NB4 (cell line): ENCODE data around the gene SH3PXD2B.

ENCODE experiments used
- DNase-seq: peaks from one replicate; pipeline ENCODE4 v3.0.0; 2010; ENCODE audit warnings: low read depth
- H3K4me3 ChIP-seq: one replicate; pipeline ENCODE4 v1.5.1; 2011; ENCODE audit warnings: mild to moderate bottlenecking, low read depth, low read length, moderate library complexity
- MYC ChIP-seq: IDR thresholded peaks from 2 replicates; pipeline ENCODE4 v1.6.1; 2011; ENCODE audit warnings: low read depth, low read length
- POLR2A ChIP-seq: IDR thresholded peaks from 2 replicates; pipeline ENCODE4 v1.6.1; 2011; ENCODE audit warnings: mild to moderate bottlenecking; ENCODE audit not compliant: insufficient read length; ENCODE audit errors: extremely low read depth
- TF ChIP-seq, protein P1 (sequence below): IDR thresholded peaks from 2 replicates; pipeline ENCODE4 v1.6.1; 2011; ENCODE audit warnings: low read depth, low read length
- TF ChIP-seq, protein P2 (sequence below): IDR thresholded peaks from one replicate; pipeline ENCODE4 v1.5.1; 2012; ENCODE audit warnings: low read depth, low read length

Gene SH3PXD2B

DNA sequence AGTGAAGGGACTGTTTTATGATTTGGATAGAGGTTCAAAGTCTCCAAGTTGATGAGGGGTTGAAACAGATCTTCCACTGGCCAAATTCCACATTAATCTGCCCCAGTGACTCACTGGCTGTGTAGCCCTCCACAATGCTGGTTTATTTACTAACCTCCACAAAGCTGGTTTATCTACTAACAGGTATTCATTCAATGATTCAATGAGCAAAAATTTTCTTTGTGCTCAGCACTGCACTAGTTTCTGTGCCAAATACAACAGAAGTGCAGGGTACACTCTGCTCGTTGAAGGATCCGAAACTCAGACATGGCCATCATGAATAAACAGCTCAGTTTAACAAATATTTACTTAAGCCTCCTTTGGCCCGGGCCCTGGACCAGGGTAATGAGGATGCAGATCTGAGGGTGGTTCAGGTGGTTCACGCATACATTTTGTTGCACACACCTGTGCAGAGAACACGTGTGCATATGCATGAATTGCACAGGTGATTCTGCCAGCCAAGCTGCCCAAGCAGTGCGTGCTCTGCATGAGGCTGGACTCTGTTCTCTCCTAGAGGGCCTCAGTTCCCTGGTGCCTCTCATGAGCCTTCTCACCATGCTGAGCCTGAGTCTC lies 71.0 kb downstream of the SH3PXD2B start:
- DNase-seq = no peak
- TF ChIP-seq, protein P1, sequence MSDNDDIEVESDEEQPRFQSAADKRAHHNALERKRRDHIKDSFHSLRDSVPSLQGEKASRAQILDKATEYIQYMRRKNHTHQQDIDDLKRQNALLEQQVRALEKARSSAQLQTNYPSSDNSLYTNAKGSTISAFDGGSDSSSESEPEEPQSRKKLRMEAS = no peak
- TF ChIP-seq MYC = no peak
- H3K4me3 ChIP-seq = no peak overlapping the region

DNA sequence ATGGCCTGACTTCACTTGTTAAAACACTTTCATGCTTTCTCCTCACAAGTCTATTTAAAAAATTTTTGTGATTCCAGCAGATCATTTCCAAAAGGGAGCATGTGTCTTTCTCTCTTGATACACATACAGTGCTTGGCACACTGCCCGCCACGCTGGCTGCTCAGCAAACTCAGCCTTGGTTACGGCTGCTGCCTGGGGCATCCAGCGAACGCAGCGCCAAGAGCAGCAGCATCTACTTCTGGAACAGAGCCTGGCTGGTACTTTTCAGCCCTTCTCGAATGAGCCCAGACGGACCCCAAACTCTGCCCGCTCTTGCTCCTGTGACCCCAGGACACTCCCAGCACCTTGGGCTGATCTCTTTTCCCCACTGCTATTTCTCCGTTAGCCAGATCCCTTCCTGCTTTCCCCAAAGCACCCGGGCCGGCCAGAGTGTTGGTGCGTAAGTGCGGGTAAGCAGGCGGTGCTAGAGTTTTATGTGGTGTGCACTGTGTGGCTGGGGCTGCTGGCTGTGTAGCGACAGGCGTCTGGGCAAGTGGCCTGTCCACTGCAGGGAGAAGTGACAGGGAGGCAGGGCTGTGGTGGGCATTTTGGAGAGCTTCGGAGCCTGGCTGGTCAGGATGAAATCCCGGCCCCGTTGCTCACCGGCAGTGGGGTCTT lies 73.2 kb downstream of the SH3PXD2B start:
- TF ChIP-seq, protein P2, sequence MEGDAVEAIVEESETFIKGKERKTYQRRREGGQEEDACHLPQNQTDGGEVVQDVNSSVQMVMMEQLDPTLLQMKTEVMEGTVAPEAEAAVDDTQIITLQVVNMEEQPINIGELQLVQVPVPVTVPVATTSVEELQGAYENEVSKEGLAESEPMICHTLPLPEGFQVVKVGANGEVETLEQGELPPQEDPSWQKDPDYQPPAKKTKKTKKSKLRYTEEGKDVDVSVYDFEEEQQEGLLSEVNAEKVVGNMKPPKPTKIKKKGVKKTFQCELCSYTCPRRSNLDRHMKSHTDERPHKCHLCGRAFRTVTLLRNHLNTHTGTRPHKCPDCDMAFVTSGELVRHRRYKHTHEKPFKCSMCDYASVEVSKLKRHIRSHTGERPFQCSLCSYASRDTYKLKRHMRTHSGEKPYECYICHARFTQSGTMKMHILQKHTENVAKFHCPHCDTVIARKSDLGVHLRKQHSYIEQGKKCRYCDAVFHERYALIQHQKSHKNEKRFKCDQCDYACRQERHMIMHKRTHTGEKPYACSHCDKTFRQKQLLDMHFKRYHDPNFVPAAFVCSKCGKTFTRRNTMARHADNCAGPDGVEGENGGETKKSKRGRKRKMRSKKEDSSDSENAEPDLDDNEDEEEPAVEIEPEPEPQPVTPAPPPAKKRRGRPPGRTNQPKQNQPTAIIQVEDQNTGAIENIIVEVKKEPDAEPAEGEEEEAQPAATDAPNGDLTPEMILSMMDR = no peak
- TF ChIP-seq POLR2A (no peak), MYC (no peak)
- TF ChIP-seq, protein P1 = no peak
- H3K4me3 ChIP-seq = no peak overlapping the region
- DNase-seq = no peak

DNA sequence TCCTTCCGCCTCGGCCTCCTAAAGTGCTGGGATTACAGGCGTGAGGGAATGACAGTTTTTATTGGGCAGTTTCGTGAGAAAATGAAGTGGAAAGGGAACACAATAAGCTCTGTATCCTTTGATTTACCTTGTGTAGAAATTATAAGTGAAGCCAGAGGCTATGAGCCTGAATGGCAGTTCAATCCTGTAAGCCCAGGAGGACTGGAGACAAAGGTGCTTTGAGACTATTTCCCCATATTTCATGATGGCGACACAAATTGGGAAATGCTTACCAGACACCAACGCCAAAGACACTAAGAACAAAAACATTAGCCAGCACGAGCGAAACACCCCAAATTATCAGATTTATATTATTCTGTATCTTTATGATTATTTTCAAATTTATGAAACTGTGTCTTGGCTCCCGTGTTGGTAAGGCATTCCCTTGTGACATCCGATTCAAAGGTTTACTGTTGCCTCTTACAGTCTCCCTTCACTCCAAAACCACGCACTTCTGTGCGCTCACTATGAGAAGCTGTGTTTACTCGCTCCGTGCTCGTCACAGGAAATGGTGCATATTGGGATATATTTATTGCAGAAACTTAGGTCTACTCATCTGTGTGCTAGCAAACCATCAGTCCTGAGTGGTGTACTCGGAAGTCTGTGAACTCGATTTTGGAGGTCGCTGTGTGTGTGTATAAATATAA lies 73.9 kb downstream of the SH3PXD2B start:
- DNase-seq = peak; percentile 76
- no peak for TF ChIP-seq POLR2A
- TF ChIP-seq, protein P1 = no peak
- no peak for TF ChIP-seq MYC
- TF ChIP-seq, protein P2 = no peak
- H3K4me3 ChIP-seq = no peak overlapping the region

DNA sequence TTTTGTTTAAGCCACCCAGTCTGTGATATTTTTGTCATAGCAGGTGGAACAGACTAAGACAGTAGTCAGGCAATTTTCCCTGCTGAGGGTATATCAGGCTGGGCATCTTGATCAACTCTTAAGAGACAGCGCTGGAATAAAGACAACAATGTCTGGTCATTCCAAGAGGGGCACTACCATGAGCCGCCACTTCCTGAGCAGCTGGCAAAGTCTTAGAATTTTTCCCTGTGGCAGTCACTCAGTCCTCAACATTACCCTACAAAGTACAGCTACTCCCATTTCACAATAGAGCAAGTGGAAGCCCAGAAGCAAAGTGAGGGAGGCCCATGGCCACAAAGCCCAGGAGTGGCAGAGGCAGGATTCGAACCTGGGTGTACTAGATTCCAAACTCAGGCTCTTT lies 74.8 kb downstream of the SH3PXD2B start:
- TF ChIP-seq, protein P2 = no peak
- no peak for TF ChIP-seq POLR2A
- no peak for TF ChIP-seq MYC
- TF ChIP-seq, protein P1 = no peak
- DNase-seq = peak; percentile 23
- H3K4me3 ChIP-seq = no peak overlapping the region

DNA sequence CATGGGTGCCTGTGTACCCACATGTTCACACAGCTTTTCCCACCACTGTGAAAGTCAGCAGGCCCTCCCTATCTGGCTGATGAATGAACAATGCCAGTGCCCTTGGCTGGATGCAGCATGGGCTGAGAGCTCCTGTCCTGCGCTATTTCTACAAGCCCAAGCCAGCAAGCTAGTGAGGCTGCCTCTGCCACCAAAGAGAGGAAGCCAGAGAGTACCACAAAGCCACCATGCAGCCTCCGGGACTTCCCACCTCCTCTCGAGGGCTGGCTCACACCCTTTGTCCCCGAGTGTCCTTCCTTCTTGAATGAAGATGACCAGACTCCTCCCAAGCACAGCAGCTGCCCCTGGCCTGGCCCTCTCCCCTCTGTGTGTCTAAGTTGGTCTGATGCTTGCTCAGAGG lies 76.5 kb downstream of the SH3PXD2B start:
- TF ChIP-seq POLR2A (no peak), MYC (no peak)
- TF ChIP-seq, protein P2 = no peak
- TF ChIP-seq, protein P1 = no peak
- DNase-seq = peak; percentile 40
- no peak overlapping the region for H3K4me3 ChIP-seq

DNA sequence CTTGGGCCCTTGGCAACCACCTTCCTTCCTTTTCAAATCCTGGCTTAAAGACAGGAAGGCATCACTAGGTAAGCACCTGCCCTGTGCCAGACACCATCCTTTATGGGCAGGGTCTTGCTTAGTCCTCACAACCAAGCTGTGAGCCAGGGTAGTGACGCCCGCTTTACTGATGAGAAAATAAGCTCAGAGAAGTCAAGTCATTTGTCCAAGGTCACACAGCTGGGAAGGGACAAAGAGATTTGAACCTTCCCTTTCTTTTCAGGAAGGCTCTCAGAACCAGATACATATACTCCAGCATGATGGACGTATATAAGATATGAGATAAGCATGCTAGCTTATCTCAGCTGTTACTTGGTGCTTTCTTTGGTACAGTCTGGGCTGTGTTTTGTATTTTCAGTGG lies 76.9 kb downstream of the SH3PXD2B start:
- no peak for DNase-seq
- H3K4me3 ChIP-seq = no peak overlapping the region
- TF ChIP-seq, protein P1 = no peak
- no peak for TF ChIP-seq POLR2A
- TF ChIP-seq MYC = no peak
- TF ChIP-seq, protein P2 = no peak
